ENCODE data around the gene BAHCC1.
"Not testable (repeated sequence)": the region's sequence is repeated elsewhere in the genome, so short reads cannot be mapped to it uniquely, and the experiment has no call there.

Gene BAHCC1

DNA sequence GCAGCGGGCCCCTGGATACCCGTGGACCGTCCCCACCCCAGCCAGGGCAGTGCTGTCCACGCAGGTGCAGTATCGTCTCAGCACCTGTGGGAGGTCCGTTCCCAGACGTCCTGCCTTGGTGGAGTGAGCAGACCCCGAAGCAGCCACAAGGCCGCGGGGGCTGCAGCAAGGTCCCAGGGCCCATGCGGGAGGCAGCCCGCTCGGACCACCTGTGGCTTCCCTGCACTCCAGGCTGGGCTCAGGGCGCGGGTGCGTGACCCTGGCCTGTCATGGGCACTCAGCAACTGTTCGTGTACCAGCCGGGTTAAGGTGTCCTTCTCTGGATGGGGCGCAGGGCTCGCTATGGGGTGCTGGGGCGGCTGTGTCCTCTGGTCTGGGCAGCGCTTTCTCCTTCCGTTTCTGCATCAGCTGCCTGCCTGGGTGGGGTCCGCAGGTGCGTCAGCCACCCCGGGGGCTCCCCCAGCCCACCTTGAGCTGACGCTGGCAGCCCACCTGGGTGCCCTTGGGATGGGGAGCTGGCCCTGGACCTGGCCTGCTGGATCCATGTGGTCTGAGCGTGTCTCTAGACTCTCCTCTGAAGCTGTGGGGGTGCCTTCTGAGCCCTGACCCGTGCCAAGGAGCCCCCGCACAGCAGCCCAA is 18.4 kb downstream of the BAHCC1 start:
- no peak for DNase-seq (ENCODE audit: low read depth)

DNA sequence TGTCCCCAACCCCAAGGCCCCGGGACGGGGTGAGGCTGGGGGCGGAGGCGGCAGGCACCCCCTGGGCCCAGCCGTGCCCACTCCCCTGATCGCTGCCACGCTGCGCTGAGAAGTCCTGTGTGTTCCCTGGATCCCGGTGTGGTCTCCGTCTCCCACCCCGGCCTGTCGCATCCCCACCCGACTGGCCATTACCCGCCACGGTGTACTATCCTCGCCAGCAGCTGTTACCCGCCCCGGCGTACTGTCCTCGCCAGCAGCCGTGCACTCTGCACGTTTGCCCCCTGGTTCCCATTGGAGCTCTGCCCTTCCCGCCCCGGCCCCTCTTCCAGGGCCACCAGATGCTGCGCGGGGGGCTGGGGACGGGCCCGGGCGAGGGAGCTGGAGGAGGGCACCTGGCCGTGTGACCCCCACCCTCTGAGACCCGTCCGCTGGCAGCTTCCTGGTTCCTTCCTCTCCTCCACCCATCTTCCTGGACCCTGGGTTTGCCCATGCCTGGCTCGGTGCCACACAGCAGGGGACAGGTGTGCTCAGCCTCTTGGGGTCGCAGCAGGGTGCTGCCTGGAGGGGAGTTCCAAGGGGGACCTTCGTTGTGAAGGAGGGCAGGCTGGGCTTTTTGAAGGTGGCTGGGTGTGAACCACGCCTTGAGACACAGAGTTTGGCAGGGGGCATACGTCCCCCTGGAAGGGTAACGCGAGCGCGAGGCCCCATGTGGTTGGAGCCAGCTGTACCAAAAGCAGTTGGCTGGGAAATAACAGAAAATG is 19.7 kb downstream of the BAHCC1 start:
- no peak for DNase-seq (ENCODE audit: low read depth)

DNA sequence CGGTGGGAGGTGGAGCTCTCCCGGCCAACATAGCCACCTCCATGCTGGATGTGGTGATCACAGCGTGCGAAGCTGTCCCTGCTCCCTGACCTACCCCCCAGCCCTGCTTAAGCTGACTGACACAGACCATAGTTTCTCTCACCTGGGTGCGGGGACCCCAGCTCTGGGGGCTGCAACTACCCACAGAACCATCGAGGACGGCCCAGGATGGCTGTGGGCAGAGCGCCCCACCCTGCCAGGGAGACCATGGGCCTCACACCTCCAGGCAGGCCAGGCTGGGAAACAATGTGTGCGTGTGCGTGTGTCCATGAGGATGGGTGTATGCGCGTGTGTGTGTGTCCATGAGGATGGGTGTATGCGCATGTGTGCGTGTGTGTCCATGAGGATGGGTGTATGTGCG is 20.4 kb downstream of the BAHCC1 start:
- no peak for DNase-seq (ENCODE audit: low read depth)

DNA sequence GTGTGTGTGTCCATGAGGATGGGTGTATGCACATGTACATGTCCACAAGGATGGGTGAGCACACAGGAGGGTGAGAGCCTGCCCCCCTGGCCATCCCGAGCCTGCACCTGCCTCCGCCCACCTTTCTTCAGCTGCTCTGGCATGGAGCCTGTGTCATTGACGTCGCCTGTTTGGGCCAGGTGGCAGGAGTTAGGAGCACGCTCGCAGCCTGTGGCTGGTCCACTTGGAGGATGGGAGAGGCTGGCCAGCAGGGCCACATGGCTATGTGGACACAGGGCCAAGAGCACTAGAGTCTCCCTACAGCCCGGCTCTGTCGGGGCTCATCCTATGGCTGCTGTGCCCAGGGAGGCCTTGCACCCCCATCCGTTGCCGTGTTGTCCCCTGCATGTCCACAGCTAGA is 21.4 kb downstream of the BAHCC1 start:
- DNase-seq (ENCODE audit: low read depth): no peak

DNA sequence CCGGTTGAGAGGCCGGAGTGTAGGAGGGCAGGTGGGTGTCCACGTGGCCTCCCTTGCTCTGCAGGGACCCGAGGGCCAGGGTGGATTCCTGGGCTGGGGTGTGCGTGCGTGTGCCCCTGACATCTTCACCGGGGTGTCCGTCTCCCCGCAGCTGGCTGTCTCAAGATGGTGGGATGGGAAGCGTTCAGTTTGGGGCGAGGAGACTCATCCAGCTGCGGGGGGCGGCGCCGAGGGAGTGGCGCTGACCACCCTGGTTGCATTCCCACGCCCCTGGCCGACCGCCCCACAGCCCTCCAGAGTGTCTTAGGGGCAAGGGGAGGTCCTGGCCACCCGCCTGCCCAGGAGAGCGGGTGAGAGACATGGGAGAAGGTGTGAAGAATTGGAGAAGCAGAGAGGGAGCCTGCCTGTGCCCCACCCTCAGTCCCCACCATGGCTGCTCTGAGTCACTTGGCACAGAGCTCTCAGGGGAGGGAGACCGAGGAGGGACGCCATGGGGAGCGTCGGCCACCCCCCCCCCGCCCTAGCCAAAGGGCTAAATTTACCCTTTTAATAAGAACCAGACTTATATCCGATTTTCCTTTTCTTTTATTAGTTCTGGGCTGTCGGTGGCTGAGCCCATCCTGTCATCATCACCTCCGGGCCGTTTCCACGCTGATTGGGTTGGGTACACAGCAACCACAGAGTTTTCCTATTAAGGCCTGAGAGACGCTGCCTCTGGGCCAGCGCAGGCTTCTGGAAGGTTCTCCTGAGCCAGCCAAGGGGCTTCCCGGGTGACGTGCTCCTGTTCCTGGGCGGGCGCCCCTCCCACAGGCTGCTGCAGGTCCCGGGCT is 22.0 kb downstream of the BAHCC1 start:
- DNase-seq (ENCODE audit: low read depth): no peak

DNA sequence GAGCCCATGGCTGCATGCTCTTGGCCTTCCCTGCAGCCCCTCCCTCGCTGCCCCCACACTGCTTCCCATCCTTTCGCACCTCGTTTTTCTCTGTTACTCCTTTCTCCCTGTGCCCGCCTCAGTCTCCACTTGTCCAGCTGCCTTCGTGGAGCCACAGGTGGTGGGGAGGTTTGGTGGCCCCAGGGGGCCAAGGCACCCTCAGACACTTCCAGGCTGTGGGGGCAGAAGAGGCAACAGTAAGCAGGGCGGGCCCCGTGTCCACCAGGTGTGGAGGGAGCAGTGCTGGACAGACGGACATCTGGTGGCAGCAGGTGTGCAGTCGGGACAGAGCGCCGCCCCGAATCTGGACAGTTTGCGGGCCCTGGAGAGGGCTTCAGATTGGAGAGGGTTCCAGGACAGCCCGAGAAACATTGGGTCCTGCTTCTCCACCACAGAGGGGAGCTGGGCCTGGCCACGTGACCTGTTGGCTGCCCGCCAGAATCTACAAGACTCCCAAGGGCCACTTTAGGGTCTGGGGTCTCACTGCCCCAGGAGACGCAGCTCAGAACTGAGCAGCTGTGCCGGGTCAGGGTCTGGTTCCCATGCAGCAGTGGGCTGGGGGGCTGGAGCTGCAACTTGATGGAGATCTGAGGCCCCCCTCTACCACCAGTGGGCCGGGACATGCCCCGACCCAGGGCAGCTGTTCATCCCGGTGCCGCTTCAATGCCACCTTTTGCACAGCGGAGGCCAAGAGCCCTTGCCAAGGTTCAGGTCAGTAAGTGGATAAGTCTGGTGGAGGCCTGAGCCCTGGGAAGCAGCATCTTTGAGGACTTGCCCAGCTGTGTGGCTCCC is 22.8 kb downstream of the BAHCC1 start:
- no peak for DNase-seq (ENCODE audit: low read depth)

DNA sequence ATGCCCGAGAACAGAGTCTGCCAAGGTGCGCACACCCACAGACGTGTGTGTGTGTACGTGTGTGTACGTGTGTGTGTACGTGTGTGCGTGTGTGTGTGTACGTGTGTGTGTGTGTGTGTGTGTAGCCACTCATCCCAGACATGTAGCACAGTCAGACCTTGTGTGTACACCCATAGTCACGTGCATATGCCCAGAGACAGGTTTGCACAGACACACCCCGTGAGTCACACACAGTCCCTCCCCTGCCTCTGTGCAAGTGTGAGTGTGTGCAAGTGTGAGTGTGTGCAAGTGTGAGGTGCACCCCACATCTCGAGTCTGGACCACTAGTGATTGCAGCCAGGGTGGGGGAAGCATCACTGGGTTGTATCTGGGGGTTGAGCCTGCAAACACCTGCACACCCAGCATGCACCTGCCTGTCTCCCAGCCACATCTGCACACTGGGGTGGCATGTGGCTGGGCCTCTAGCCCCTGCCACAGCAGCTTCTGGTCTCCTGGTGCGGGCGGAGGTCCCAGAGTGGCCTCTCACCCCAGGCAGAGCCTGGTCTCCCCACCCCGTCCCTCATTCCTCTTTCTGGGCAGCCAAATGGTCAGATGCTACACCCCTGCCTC is 23.6 kb downstream of the BAHCC1 start:
- DNase-seq (ENCODE audit: low read depth): no peak

DNA sequence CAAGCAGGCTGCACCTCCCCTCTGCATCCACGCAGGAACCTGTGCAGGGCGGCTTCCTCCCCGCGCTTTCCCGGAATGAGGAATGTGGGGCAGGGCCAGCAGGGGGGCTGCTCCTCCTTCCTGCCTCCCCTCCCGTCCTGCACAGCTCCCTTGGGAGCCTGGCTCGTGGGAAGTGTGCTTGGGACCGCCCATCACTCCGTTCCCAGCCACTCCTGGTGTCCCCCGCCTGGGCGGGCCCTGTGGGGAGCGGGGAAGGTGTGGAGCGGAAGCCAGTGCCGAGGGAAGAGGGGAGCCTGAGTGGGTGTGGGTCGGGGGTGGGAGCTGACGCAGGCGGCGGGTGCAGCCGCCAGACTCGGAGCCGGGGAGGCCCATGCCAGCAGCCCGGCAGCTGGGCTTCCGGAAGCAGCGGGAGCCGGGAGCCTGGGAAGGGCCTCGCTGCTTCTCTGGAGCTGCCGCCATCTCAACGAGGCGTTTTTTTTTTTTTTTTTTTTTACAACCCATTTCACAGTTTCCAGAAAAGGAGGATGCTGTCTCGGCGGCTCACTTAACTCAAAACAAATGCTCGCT is 24.1 kb downstream of the BAHCC1 start:
- DNase-seq (ENCODE audit: low read depth): no peak

DNA sequence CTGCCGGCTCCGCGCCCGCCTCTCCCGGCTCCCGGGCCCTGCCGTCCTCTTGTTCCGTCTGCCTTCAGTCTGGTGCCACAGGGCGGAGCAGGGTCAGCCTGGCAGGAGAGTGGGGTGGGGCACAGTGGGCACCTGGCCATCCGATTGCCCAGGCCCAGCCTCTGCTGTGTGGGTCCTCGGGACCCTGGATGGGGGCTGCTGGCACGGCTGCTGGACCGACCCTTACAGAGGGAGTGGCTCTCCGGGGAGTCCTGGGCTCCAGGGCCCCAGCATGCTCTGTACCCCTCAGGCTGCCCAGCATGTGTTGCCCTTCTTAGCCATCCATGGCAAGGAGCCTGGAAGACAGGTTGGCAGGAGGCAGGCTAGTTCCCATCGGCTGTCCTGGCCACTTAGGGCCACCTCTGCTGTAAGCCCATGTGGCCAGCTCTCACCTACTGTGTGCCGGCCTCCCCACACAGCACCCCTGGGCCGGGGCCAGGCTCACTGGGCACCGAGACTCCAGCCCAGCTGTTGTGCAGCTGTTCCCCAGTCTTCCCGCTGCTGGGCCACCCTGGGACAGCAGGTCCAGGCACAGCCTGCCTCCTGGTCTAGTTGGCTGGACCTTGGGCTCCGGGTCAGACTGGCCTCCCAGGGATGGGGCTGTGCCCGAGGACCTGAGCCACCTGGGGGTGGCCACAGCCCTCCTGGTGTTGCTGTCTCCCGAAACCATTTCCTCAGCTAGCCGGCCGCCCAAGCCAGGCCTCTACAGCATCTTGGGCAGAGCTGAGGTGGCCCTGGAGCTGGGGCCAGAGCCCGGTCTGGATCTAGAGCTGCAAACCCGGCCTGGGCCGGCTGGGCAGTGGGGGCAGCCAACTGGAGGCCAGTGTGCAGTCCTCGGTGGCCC is 24.9 kb downstream of the BAHCC1 start:
- DNase-seq (ENCODE audit: low read depth): no peak

DNA sequence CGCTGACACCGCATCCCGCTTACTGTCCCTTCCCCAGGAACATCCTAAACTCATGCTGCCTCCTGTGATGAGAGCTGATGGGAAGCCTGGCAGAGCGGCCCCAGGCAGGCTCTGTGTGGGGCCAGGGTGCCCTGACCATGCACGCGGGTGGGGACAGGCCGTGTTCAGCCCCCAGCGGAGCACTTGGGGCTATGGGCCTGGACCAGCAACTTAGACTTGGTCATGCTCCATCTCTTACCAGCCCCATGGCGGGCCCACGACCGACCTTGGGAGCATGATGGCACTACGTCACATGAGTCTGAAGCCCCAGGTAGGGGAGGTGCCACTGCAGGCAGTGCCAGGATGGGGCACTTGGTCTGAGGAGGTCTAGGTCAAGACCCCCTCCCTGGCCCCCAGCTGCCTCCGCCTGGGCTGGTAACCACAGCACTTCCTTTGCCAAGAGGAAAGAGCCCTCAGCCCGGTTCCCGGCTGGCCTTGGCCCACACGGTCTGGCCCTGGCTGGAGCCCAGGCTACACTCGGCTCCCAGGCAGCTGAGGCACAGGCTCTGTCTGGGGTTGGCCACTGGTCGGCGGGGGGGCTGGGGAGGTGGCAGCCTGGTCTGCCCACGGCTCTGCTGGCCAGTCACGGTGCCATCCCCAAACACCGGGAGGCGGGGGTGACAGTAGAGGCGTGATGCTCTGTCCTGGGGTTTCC is 25.7 kb downstream of the BAHCC1 start:
- no peak for DNase-seq (ENCODE audit: low read depth)

DNA sequence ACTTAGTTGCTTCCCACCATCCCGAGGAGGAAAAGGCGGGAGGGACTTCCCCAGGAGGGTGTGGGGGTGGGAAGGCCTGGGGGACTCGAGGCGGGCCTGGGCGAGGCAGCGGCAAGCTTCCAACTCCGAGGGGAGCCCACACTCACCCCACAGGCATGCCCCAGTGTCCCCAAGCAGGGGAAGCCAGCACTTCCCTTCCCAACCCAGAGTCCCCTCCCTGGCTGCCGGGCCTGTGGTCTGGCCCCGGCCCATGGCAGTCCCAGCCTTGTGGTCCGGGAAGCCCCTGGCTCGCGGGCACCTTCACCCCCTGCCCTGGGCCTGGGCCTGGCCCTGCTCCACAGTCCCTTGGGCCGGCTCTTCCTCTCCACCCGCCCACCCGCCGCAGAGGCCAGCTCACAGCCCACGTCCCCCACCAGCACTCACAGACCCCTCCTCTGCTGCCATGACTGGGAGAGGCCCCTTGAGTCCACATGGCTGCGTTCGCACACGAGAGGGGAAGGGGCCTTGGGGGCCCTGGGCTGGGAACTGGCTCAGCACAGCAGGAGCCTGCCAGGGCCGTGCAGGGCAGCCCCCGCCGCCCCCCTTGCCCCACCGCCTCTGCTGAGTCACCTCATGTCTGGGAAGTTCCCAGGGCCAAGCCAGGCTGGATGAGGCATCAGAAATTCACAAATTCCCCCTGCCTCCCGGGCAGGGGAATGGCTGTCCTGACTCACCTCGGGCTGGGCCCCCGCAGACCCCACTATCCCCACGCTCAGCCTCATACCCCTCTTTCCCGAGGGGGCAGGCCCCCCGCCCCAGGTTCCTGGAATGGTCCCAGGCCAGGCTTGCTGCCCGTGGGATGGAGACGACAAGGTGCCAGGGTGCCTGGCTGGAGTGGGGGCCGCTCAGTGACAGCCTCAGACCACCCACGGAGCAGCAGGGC is 27.8 kb downstream of the BAHCC1 start:
- no peak for DNase-seq (ENCODE audit: low read depth)

DNA sequence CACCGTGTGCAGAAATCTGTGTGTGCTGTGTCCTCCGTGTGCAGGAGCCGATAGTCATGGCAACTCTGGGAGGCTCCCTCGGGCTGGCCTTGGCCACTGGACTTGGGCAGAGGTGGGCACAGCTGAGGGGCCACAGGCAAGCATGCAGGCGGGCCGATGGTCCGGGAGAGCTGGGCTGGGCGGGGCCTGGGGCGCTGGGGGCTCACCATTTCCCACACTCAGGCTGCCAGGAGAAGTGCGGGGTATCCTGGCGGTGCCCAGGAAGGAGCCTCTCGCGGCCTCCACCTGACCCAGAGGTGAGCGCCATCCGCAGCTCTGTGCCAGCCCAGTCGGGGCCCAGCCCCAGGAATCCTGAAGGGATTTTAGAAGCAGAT is 28.4 kb downstream of the BAHCC1 start:
- DNase-seq (ENCODE audit: low read depth): no peak

DNA sequence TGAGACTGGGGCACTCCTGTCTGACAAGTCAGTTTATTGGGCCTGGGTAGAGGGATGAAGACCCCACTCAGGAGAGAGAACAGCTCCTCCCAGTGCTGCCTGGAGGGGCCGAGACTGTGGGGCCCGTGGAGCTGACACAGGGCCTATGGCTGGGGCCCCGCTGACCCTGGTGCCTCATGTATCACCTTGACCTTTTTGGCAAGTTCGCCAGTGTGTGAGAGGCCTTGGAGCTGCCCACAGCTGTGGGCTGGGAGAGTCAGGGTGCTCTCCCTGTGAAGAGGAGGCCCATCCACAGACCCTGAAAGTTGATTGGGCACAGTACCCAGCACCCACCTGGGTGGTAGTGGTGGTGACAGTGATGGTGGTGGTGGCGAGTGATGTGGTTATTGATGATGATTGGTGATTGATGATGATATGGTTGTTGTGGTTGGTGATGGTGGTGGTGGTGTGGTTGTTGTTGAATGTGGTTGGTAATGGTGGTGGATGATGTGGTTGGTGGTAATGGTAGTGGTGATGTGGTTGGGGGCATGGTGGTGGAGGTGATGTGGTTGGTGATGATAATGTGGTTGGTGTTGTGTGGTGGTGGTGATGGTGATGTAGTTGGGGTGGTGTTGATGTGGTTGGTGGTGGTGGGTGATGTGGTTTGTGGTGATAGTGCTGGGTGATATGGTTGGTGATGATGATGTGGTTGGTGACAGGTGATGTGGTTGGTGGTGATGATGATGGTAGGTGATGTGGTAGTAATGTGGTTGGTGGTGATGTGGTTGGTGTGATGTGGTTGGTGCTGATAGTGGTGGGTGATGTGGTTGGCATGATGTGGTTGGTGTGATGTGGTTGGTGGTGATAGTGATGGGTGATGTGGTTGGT is 29.1 kb downstream of the BAHCC1 start:
- no peak for DNase-seq (ENCODE audit: low read depth)

DNA sequence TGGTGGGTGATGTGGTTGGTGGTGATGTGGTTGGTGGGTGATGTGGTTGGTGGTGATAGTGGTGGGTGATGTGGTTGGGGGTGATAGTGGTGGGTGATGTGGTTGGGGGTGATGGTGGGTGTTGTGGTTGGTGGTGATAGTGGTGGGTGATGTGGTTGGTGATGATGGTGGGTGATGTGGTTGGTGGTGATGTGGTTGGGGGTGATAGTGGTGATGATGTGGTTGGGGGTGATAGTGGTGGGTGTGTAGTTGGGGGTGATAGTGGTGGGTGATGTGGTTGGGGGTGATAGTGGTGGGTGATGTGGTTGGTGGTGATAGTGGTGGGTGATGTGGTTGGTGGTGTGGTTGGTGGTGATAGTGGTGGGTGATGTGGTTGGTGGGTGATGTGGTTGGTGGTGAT is 29.8 kb downstream of the BAHCC1 start:
- not testable (repeated sequence) for DNase-seq (ENCODE audit: low read depth)

DNA sequence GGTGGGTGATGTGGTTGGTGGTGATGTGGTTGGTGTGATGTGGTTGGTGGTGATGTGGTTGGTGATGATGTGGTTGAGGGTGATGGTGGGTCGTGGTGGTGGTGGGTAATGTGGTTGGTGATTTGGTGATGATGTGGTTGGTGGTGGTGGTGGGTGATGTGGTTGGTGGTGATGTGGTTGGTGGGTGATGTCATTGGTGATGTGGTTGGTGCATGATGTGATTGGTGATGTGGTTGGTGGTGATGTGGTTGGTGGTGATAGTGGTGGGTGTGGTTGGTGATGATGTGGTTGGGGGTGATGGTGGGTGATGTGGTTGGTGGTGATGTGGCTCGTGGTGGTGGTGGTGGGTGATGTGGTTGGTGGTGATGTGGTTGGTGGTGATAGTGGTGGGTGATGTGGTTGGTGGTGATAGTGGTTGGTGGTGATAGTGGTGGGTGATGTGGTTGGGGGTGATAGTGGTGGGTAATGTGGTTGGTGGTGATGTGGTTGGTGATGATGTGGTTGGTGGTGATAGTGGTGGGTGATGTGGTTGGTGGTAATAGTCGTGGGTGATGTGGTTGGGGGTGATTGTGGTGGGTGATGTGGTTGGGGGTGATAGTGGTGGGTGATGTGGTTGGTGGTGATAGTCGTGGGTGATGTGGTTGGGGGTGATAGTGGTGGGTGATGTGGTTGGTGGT is 30.6 kb downstream of the BAHCC1 start:
- DNase-seq (ENCODE audit: low read depth): not testable (repeated sequence)

DNA sequence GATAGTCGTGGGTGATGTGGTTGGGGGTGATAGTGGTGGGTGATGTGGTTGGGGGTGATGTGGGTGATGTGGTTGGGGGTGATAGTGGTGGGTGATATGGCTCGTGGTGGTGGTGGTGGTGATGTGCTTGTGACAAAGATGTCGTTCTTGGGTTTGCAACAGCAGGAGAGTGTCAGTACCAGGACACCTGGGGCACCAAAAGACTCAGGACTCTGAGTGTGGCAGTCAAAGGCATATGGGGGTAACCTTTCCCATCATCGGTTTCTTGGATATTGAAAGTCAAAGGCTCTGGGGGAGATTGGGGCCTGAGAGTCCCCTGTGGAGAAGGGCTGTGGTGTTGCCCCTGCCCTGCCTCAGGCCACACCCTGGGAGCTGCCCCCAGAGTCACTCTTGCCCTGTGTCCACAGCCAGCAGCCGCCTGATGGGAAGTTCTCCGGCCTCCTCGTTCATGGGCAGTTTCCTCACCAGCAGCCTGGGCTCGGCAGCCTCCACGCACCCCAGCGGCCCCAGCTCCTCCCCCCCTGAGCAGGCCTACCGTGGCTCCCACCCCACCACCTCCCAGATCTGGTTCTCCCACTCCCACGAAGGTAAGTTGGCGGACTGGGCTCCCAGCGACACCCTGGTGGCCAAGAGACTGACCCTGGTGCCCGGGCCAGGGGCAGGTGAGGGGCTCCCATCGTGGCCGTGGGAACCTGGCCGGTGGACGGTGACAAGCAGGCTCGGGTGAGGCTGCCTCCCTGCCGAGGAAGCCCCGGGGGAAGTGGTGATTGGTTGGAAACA is 31.3 kb downstream of the BAHCC1 start:
- no peak for DNase-seq (ENCODE audit: low read depth)

All from stimulated activated CD8-positive, alpha-beta memory T cell treated with anti-CD3 and anti-CD28 coated beads, Interleukin-12 subunit alpha, Interleukin-12 subunit beta, amount 100 ng/mL, for 1 hour (primary cell).